Neutrophil (primary cell): Measurements from ENCODE around the gene ZNF583.

Source experiments
- H3K27ac ChIP-seq: fragments of 200-600 bp; sonication (generic); 2 replicates; pipeline ENCODE4 v1.5.1; 2016; ENCODE audit warnings: mild to moderate bottlenecking, moderate library complexity
- H3K27me3 ChIP-seq: fragments of 200-600 bp; sonication (generic); 2 replicates; pipeline ENCODE4 v1.6.0; 2016; ENCODE audit warnings: mild to moderate bottlenecking
- H3K36me3 ChIP-seq: fragments of 200-600 bp; sonication (generic); 2 replicates; pipeline ENCODE4 v1.5.1; 2017
- H3K4me1 ChIP-seq, 2 experiments: fragments of 200-600 bp in 1 of 2; sonication (generic) in 1 of 2; 1 replicate in 1 of 2; 2 replicates in 1 of 2; pipeline versions ENCODE4 v1.5.1 to v1.6.1; 2013 to 2016; ENCODE audit warnings: low read depth in 1 of 2, low read length in 1 of 2, mild to moderate bottlenecking in 1 of 2, moderate library complexity in 1 of 2; ENCODE audit not compliant: control insufficient read depth in 1 of 2, insufficient read depth in 1 of 2
- H3K4me3 ChIP-seq, 2 experiments: fragments of 200-600 bp in 1 of 2; sonication (generic) in 1 of 2; 1 replicate in 1 of 2; 2 replicates in 1 of 2; pipeline ENCODE4 v1.5.1; 2013 to 2016; ENCODE audit warnings: low read depth in 1 of 2, low read length in 1 of 2, mild to moderate bottlenecking in 1 of 2, moderate library complexity in 1 of 2
- H3K9me3 ChIP-seq: fragments of 200-600 bp; sonication (generic); 2 replicates; pipeline ENCODE4 v1.5.1; 2016
- CTCF ChIP-seq: fragments of 200-600 bp; sonication (generic); IDR thresholded peaks from 2 replicates; pipeline ENCODE4 v1.5.1; 2016; ENCODE audit warnings: antibody characterized with exemption

ZNF583 gene

GRCh38 chr19:56405062-56405461 is 930 bp downstream of the ZNF583 start:
- Histone ChIP-seq H3K9me3 (peaks cover 14% of the 10 kb centered on the region), H3K36me3 (peaks cover 7% of the 10 kb centered on the region), H3K4me3 (no peak overlapping the region), H3K27ac (no peak overlapping the region), H3K4me1 (peaks cover 14% of the 10 kb centered on the region in 2 experiments), H3K27me3 (no peaks in the 10 kb centered on the region)
- TF ChIP-seq CTCF = no peak

GRCh38 chr19:56423276-56423984 is 19.3 kb downstream of the ZNF583 start:
- no peak overlapping the region for H3K27ac ChIP-seq
- no peak overlapping the region for H3K4me3 ChIP-seq
- peaks cover 91% of the 10 kb centered on the region for H3K9me3 ChIP-seq
- H3K4me1 ChIP-seq = no peaks in the 10 kb centered on the region
- H3K36me3 ChIP-seq = no peaks in the 10 kb centered on the region
- no peaks in the 10 kb centered on the region for H3K27me3 ChIP-seq
- TF ChIP-seq CTCF = no peak

DNA sequence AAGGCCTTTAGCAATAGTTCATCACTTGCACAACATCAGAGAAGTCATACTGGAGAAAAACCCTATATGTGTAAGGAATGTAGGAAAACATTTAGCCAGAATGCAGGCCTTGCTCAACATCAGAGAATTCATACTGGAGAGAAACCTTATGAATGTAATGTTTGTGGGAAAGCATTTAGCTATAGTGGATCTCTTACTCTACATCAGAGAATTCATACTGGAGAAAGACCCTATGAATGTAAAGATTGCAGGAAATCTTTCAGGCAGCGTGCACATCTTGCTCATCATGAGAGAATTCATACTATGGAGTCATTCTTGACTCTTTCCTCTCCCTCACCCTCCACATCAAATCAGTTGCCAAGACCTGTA is 19.8 kb downstream of the ZNF583 start:
- Histone ChIP-seq H3K4me1 (no peaks in the 10 kb centered on the region), H3K36me3 (no peaks in the 10 kb centered on the region), H3K9me3 (peaks cover 91% of the 10 kb centered on the region), H3K27me3 (no peaks in the 10 kb centered on the region), H3K4me3 (no peak overlapping the region), H3K27ac (no peak overlapping the region)
- TF ChIP-seq CTCF = no peak

- peaks cover 35% of the 10 kb centered on the region for H3K9me3 ChIP-seq
- no peak overlapping the region for H3K27ac ChIP-seq
- TF ChIP-seq CTCF = no peak
- H3K27me3 ChIP-seq = no peaks in the 10 kb centered on the region
- H3K4me3 ChIP-seq = no peak overlapping the region
- H3K4me1 ChIP-seq = no peaks in the 10 kb centered on the region
- no peaks in the 10 kb centered on the region for H3K36me3 ChIP-seq
These were observed 37.2 kb downstream of the ZNF583 start for GRCh38 chr19:56441206-56441792.

DNA sequence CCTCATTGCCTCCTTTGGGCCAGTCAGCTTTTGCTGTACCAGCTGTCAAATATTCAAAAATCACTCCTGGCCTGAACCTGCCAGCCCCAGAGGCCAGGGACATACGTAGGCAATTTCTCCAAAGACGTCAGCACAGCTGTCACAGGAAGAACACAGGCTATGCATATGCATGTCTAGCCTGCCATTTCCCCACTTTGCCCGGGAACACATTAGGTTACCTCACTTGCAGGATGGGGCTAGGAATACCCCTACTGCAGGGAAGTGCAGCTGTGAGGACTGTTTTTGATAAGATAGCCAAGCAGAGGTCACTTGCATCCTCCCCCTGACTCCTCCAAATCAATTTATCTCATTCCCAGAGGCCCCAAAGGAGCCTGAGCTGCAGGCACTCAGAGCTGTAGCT is 70.2 kb downstream of the ZNF583 start:
- H3K4me1 ChIP-seq = peaks cover 20 to 21% of the 10 kb centered on the region in 2 experiments
- H3K27me3 ChIP-seq = peaks cover 36% of the 10 kb centered on the region
- H3K27ac ChIP-seq = no peak overlapping the region
- no peaks in the 10 kb centered on the region for H3K36me3 ChIP-seq
- no peak for TF ChIP-seq CTCF
- H3K4me3 ChIP-seq = no peak overlapping the region
- H3K9me3 ChIP-seq = peaks cover 31% of the 10 kb centered on the region
